PC-9 (cell line): ENCODE results near the gene PLXDC2. TPM values are rescaled to one million over a fixed set of nuclear protein-coding genes. Genes with fewer than 3 reads are reported as not detected.

Source experiments
- BruUV-seq: library from RNA; stranded (reverse); fragments of 400-500 nt; replicated peaks from 2 replicates; lab custom pipeline; 2021; lab: Mats Ljungman, UMichigan
- CTCF ChIA-PET: fragments of 300-600 bp; sonication (Branson Sonifier 250); formaldehyde crosslinking; loops from one replicate; lab custom pipeline; 2022; ENCODE audit warnings: antibody characterized with exemption; lab: Charles Lee
- POLR2A ChIA-PET: fragments of 300-600 bp; sonication (Branson Sonifier 250); formaldehyde crosslinking; loops from one replicate; lab custom pipeline; 2022; ENCODE audit warnings: antibody characterized with exemption; ENCODE audit not compliant: unreplicated experiment; lab: Charles Lee
- DNase-seq, 2 experiments: peaks; one replicate each; pipeline versions ENCODE4 v3.0.0 to v3.0.0-alpha.2; 2015 to 2022; ENCODE audit warnings: mixed read lengths in 1 of 2
- H2AFZ ChIP-seq: fragments of 200-600 bp; sonication (generic); 2 replicates; pipeline ENCODE4 v1.8.1; 2017; ENCODE audit warnings: antibody characterized with exemption
- H3F3A ChIP-seq: fragments of 200-600 bp; sonication (generic); 2 replicates; pipeline ENCODE4 v1.8.1; 2017; ENCODE audit warnings: antibody characterized with exemption, mild to moderate bottlenecking, low read depth; ENCODE audit not compliant: insufficient read depth
- H3K27ac ChIP-seq: fragments of 200-600 bp; sonication (generic); 2 replicates; pipeline ENCODE4 v1.6.1; 2016; ENCODE audit warnings: mixed run types
- H3K27me3 ChIP-seq: fragments of 200-600 bp; sonication (generic); 2 replicates; pipeline ENCODE4 v1.6.1; 2016; ENCODE audit warnings: low read depth, mixed run types; ENCODE audit not compliant: insufficient read depth
- H3K36me3 ChIP-seq: fragments of 200-600 bp; sonication (generic); 2 replicates; pipeline ENCODE4 v1.6.1; 2016; ENCODE audit warnings: low read depth, mixed run types
- H3K4me1 ChIP-seq: fragments of 200-600 bp; sonication (generic); replicated peaks from 2 replicates; pipeline ENCODE4 v1.6.1; 2016; ENCODE audit warnings: mixed run types; ENCODE audit not compliant: insufficient read depth
- H3K4me2 ChIP-seq: fragments of 200-600 bp; sonication (generic); 2 replicates; pipeline ENCODE4 v1.6.1; 2017; ENCODE audit warnings: mixed run types
- H3K4me3 ChIP-seq: fragments of 200-600 bp; sonication (generic); 2 replicates; pipeline ENCODE4 v1.6.1; 2016; ENCODE audit warnings: mixed run types
- H3K79me2 ChIP-seq: fragments of 200-600 bp; sonication (generic); 2 replicates; pipeline ENCODE4 v1.6.1; 2017; ENCODE audit warnings: low read depth, mixed run types
- H3K9me2 ChIP-seq: fragments of 200-600 bp; sonication (generic); 2 replicates; pipeline ENCODE4 v1.8.1; 2017; ENCODE audit warnings: mild to moderate bottlenecking; ENCODE audit not compliant: insufficient read depth
- H3K9me3 ChIP-seq: fragments of 200-600 bp; sonication (generic); 2 replicates; pipeline ENCODE4 v1.8.1; 2016; ENCODE audit warnings: low read depth; ENCODE audit not compliant: insufficient read depth
- H4K20me1 ChIP-seq: fragments of 200-600 bp; sonication (generic); 2 replicates; pipeline ENCODE4 v1.8.1; 2017; ENCODE audit not compliant: insufficient read depth
- EZH2 ChIP-seq: fragments of 200-600 bp; sonication (generic); IDR thresholded peaks from 2 replicates; pipeline ENCODE4 v1.8.0; 2017; ENCODE audit warnings: antibody characterized with exemption, low read depth
- intact Hi-C: fragments of 100-400 bp; cut with micrococcal nuclease; formaldehyde crosslinking; loops from one replicate; pipeline ENCODE4 v1.10.0; 2022; ENCODE audit not compliant: unreplicated experiment
- total RNA-seq: library from RNA; stranded (reverse); gene quantifications from 2 replicates; pipeline ENCODE4 v1.2.3, GENCODE V29; 2021
- TF ChIP-seq, protein P1 (sequence below): fragments of 200-600 bp; sonication (generic); conservative IDR thresholded peaks from 2 replicates; pipeline ENCODE4 v1.6.1; 2017; ENCODE audit warnings: mixed run types, antibody characterized with exemption, mild to moderate bottlenecking, moderate library complexity

The PLXDC2 gene
- total RNA-seq, 1 experiment from 2014 or later, result not detected

DNA sequence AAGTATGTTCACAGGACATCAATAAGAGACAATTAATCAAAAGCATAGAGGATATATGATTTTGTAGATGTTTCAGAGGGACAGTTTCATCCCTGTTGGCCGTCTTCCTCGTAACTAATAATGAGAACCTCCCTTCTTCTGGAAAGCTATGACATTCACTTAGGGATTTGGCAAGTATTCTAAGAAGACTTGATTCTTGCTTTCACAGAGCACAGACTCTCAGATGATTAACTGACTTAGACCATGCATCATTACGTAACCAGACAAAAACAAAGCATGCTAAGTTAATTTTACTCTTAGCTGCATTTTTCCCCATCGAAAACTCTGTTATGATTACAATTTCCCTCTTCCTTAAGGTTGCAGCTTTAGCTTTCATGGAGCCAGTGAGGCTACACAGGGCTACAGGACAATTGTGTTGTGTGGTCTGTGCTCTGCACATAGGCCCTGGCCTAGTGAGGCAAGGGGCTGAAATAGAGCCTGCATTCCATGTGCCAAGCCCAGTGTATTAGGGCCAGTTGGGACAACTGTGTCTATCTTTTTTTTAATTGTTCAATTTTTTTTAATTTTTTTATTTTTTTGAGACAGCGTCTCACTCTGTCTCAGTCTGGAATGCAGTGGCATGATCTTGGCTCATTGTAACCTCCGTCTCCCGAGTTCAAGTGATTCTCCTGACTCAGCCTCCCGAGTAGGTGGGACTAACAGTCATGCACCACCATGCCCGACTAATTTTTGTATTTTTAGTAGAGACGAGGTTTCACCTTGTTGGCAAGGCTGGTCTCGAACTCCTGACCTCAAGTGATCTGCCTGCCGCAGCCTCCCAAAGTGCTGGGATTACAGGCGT is 105.3 kb downstream of the PLXDC2 start:
- H3K4me1 ChIP-seq, result no peaks in the 10 kb centered on the region
- DNase-seq, result no peak
- H3K36me3 ChIP-seq, result no peaks in the 10 kb centered on the region
- no TSS peak for BruUV-seq
- H4K20me1 ChIP-seq, result no peaks in the 10 kb centered on the region
- no peak overlapping the region for H3K4me2 ChIP-seq
- H3K9me3 ChIP-seq, result no peaks in the 10 kb centered on the region
- ChIA-PET POLR2A (no interaction called here), CTCF (no interaction called here)
- H3K27ac ChIP-seq, result no peak overlapping the region
- H3K4me3 ChIP-seq, result no peak overlapping the region
- no peaks in the 10 kb centered on the region for H3K79me2 ChIP-seq
- no peaks in the 10 kb centered on the region for H3K9me2 ChIP-seq
- intact Hi-C loops, result no loop called here
- no peaks in the 10 kb centered on the region for H3F3A ChIP-seq
- no peaks in the 10 kb centered on the region for H3K27me3 ChIP-seq
- H2AFZ ChIP-seq, result no peak overlapping the region
- TF ChIP-seq, protein P1, sequence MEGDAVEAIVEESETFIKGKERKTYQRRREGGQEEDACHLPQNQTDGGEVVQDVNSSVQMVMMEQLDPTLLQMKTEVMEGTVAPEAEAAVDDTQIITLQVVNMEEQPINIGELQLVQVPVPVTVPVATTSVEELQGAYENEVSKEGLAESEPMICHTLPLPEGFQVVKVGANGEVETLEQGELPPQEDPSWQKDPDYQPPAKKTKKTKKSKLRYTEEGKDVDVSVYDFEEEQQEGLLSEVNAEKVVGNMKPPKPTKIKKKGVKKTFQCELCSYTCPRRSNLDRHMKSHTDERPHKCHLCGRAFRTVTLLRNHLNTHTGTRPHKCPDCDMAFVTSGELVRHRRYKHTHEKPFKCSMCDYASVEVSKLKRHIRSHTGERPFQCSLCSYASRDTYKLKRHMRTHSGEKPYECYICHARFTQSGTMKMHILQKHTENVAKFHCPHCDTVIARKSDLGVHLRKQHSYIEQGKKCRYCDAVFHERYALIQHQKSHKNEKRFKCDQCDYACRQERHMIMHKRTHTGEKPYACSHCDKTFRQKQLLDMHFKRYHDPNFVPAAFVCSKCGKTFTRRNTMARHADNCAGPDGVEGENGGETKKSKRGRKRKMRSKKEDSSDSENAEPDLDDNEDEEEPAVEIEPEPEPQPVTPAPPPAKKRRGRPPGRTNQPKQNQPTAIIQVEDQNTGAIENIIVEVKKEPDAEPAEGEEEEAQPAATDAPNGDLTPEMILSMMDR, result no peak
- no peak for TF ChIP-seq EZH2

DNA sequence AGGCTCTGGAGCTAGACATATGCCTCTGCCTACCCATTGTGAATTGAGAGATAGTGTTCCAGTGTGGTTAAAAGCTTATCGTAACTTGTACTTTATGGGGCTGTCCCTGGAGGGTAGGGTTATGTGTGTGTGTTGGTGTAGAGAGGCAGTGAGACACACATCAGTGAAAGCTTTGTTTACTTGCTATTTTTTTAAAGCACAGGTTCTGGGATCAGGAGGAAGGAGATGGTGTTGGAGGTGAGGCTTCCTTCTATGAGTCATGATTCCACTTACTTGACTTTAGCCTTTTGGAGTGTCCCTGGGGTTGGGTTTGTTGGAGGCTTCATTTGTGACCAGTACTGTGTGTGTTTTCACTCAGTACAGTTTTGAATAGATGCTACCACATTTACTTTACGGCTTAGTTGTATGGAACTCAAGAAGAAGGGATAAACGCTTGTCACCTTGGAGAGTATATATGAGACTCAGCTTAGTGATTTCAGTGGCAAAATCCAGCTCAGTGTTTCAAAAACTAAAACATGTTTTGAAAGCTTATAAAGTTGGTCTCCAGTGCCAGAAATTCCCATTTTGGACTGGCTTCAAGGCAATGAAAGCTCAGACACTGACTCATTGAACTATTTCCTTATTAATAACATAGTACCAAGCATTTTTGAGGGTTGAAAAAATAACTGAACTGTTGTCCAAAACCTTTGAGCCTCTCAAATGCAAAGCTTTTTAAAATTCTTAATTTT is 106.2 kb downstream of the PLXDC2 start:
- ChIA-PET POLR2A (no interaction called here), CTCF (no interaction called here)
- TF ChIP-seq, protein P1, result no peak
- TF ChIP-seq EZH2, result no peak
- H3K79me2 ChIP-seq, result no peaks in the 10 kb centered on the region
- H4K20me1 ChIP-seq, result no peaks in the 10 kb centered on the region
- no peaks in the 10 kb centered on the region for H3K36me3 ChIP-seq
- no peak overlapping the region for H3K27ac ChIP-seq
- no peak overlapping the region for H2AFZ ChIP-seq
- no peaks in the 10 kb centered on the region for H3F3A ChIP-seq
- DNase-seq, result no peak
- no TSS peak for BruUV-seq
- intact Hi-C loops, result no loop called here
- H3K4me1 ChIP-seq, result no peaks in the 10 kb centered on the region
- H3K4me2 ChIP-seq, result no peak overlapping the region
- H3K27me3 ChIP-seq, result no peaks in the 10 kb centered on the region
- H3K9me2 ChIP-seq, result no peaks in the 10 kb centered on the region
- H3K4me3 ChIP-seq, result no peak overlapping the region
- no peaks in the 10 kb centered on the region for H3K9me3 ChIP-seq

DNA sequence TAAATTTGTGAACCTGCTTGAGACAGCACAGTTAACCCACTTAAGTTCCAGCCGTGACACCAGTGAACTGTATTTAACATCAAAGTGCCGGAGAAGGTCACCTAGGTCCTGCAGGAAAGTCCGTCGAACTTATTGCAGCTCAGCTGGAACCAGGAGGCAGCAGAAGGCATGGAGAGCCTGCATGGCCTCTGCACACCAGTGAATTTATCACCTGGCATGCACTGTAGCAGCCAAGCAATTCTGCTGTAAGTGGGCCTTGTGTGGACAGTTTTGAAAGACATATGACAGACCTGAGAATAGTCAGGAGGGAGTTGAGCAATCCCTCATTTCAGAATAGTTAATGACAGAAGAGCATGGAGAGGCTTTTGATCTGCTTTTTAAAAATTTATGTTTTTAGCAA is 108.8 kb downstream of the PLXDC2 start:
- Histone ChIP-seq H3K36me3 (no peaks in the 10 kb centered on the region), H2AFZ (no peak overlapping the region), H3K27me3 (no peaks in the 10 kb centered on the region), H3K4me2 (no peak overlapping the region), H3K9me2 (no peaks in the 10 kb centered on the region), H3K27ac (no peak overlapping the region), H3F3A (no peaks in the 10 kb centered on the region), H3K79me2 (no peaks in the 10 kb centered on the region), H4K20me1 (no peaks in the 10 kb centered on the region), H3K9me3 (no peaks in the 10 kb centered on the region), H3K4me1 (no peaks in the 10 kb centered on the region), H3K4me3 (no peak overlapping the region)
- ChIA-PET POLR2A (no interaction called here), CTCF (no interaction called here)
- TF ChIP-seq, protein P1, result no peak
- TF ChIP-seq EZH2, result no peak
- no TSS peak for BruUV-seq
- intact Hi-C loops, result no loop called here
- DNase-seq, result no peak
